GM19372 (cell line): ENCODE data around the gene BHLHE40.
A peak's percentile ranks its signal among the peaks of the same experiment; 100 is the strongest.
"Not testable (repeated sequence)": the region's sequence is repeated elsewhere in the genome, so short reads cannot be mapped to it uniquely, and the experiment has no call there.

Experiments
- ATAC-seq: cut with Tn5 transposase; IDR thresholded peaks from one replicate; pipeline ENCODE4 v1.9.1; 2021; ENCODE audit warnings: mild to moderate bottlenecking, low read depth, moderate library complexity; ENCODE audit not compliant: unreplicated experiment

BHLHE40 gene

DNA sequence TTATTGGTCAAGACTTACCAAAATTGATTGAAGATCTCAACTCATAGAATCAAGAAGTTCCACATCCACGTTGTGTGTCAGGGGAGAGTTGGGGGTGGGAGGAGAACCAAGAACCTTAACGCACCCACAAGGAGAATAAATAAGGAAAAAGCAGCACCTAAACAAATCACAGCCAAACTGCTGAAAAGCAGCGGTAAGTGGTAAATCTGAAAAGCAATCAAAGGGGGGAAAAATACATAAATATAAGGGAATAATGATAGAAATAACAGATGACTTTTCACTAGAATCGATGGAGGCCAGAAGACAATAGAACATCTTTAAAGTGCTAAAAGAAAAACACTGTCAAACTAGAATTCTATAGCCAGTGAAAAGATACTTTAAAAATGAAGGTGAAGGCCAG is 20.1 kb upstream of the BHLHE40 start:
- no peak for ATAC-seq

GRCh38 chr3:4961865-4962264 is 17.4 kb upstream of the BHLHE40 start:
- ATAC-seq, result not testable (repeated sequence)

DNA sequence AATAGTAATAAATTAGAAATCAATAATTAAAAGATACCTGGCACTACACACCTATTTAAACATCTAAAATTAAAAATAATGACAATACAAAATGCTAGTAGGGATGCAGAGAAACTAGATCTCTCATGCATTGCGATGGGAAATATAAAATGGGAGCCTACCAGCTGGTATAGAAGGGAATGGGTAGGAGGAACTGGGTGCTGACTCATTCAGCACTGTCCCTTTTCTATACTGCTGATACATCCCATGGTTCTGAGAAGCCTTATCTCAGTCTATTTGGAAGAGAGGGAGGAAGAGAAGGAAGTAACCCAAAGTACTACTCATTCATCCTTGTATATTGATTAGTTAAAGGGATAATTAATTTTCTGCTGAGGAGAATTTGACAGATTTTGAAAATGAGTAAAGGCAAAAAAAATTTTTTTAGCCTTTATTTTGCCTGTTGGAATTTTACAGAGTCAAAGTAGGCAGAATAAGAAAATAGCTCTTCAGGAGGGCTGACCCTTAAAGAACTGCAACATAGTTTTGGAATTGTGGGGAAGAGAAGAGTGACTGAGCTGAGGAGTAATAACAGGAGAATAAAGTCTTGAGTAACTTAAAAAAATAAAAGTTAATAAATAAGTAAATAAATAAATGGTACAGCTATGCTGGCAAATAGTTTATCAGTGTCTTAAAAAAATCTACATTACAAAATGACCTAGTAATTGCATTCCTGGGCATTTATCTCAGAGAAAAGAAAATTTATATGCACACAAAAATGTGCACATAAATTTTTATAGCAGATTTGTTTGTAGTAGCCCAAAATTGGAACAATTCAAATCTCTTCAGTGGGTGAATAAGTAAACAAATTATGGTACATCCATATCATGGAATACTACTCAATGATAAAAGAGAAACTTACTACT is 15.3 kb upstream of the BHLHE40 start:
- ATAC-seq, result no peak

DNA sequence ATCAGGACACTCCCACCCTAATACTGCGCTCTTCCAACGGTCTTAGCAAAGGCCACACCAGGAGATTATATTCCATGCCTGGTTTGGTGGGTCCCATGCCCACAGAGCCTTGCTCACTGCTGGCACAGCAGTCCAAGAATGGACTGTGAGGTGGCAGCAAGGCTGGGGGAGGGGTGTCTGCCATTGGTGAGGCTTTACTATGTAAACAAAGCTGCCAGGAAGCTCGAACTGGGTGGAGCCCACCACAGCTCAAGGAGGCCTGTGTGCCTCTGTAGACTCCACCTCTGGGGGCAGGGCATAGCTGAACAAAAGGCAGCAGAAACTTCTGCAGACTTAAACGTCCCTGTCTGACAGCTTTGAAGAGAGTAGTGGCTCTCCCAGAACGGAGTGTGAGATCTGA is 13.2 kb upstream of the BHLHE40 start:
- ATAC-seq, result not testable (repeated sequence)

GRCh38 chr3:4967683-4968082 is 11.6 kb upstream of the BHLHE40 start:
- not testable (repeated sequence) for ATAC-seq

- ATAC-seq, result not testable (repeated sequence)
Observed at GRCh38 chr3:4971437-4971836, 7.8 kb upstream of the BHLHE40 start.

DNA sequence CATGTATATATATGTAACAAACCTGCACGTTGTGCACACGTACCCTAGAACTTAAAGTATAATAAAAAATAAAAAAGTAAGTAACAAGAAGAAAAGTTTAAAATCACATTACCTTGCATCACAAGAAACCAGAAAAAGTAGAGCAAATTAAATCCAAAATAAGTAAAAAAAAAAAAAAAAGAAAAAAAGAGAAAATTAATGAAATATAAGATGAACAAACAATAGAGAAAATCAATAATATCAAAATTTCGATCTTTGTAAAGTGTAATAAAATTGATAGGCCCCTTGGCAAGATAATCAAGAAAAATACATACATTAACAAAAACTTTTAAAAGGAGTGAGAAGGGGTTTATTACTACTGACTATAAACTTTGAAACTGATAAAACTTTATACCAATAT is 7.4 kb upstream of the BHLHE40 start:
- no peak for ATAC-seq

DNA sequence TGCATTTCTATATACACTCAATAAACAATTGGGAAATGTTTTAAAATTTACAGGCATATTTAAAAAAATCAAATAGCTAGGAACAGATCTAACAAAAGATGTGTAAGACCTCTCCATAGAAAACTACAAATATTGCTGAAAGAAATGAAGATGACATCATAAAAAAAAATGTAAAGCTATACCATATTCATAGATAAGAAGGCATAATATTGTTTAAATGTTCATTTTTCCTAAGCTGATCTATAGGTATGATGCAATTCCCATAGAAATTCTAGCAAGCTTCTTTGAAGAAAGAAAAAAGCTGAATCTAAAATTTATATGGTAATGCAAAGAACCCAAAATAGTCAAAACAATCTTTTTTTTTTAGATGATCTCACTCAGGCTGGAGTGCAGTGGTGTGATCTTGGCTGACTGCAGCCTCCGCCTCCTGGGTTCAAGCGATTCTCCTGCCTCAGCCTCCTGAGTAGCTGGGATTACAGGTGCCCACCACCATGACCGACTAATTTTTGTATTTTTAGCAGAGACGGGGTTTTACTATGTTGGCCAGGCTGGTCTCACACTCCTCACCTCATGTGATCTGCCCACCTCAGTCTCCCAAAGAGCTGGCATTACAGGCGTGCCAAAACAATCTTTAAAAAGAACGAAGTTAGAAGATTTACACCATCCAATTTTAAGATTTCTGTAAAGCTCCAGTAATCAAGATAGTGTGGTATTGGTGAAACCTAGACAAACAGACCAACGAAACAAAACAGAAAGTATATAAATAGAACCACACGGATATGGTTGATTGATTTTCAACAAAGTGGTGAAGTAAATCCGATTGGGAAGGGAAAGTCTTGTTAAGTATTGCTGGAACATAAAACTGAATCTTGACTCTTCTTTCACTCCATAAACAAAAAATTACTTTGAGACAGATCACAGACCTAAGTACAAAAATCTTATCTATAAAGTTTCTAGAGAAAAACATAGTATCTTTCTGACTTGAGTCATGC is 6.3 kb upstream of the BHLHE40 start:
- ATAC-seq, result no peak

DNA sequence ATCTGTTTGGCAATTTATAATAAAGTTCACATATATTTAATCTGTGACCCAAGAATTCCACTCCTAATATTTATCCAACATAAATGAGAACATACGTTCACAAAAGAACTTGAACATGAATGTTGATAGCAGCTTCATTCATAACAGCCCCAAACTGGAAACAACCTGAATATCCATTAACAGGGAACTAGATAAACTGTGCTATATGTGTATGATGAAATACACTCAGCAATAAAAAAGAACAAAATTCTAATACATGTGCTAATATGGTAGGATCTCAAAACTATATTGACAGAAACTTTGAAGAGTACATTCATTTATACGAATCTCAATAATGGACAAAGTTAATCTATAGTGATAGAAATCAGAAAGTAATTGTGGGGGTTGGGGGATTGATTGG is 5.1 kb upstream of the BHLHE40 start:
- ATAC-seq, result no peak

DNA sequence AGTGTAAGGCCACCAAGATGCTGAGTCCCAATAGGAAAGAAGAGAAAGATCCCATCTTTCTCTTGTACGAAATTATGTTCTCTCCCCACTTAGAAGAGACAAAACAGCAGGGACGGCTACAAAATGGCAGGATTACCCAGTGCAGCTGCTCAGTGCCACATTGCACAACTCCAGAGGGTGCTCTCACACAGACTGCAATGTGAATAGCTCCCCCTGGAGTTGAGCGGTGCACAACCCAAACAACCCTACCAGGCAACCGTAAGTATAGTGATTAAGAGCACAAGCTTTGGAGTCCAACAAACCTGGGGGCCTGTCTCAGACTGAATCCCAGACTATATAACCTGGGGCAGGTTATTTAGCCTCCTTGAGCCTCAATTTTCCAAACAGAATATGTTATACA is 3.1 kb upstream of the BHLHE40 start:
- no peak for ATAC-seq

DNA sequence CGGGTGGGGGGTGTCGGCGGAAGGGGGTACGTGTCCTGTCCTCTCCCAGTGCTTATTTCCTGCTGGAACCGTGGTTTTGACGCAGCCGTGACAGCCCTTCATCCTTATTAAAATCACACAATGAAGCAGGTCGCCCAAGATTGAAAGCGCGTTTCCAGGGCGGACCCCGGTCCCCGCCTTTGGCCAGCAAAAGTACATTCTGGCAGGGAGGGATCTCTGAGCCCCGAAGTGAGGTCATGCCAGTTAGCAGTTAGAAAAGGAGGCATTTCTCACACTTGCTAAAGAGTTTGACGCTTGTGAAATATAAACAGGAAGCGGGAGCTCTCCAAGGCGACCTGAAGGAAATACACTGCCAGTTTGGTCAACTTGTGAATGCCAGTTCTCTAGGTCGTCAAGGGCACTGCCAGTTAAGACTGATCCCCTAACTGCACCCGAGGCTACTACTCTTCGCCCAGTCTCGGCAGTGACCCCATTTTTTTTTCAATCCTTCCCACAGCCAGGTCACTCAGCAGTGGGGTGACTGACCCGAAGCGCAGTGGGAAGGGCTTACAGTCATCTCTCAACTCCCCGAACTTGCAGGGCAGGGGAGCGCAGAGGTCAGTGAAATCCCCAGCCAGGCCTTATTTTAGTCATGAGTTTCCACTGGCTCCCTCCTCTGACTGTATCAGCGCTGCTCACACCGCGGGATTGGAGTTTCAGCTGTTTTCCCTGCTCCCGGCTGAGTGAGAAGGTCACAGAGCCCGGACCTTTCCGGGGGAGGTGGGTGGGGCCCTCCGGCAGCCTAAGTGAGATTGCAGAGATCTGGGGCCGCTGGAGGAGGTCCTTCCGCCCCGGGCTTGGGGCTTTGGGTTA is 2.0 kb upstream of the BHLHE40 start:
- ATAC-seq, result peak; percentile 26

DNA sequence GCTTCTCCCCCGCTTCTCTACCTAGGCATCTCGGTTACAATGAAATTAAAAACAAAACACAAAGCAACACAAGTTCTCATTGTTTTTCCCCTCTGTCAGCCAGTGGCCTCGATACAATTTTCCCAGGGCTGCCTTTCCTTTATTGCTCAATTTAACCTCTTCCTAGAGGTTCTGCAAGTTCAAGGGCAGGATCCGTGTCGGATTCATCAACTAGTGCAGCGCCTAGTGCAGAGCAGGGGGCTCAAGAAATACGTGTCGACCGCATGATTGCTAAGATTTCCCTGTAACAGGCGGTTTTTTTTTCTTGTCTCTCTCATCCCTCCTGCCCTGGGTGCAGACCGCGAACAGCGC is 1.4 kb upstream of the BHLHE40 start:
- no peak for ATAC-seq

DNA sequence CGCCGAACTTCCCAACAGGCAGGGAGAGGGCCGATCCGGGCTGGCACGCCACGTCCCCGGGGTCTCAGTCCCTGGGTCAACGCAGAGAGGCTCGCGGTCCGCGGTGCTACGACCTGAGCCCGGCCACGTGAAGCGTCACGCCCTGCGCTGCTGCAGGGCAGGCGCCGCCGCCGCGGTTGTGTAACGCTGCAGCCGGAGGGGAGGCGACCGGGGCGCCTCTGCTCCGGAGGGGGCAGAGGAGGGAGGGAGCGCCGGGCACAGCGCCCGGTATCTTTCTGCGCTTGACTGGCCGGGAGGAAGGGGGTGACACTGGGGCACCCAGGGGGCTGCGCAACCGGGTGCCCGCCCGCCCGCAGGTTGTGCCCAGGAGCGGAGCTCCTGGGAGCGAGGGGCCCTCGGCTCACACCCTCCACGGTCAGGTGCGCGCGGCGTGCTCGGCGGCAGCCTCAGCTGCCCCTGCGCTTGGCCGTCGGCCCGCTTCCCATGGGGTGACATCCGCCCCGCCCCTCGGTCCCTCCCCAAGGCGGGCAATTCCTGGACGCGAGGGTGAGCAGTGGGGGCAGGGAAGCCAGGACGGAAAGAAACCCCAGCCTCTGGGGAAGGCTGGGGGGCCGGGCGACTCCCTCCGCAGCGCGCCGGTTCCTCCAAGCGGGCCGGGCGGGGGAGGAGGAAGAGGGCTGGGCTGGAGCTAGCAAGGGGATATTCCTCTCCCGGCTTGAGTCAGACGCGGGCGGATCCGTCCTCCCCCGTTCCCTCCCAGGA is 852 bp upstream of the BHLHE40 start:
- peak; percentile 38 for ATAC-seq

GRCh38 chr3:4978966-4979427 is 240 bp upstream of the BHLHE40 start:
- peak; percentile 42 for ATAC-seq

- no peak for ATAC-seq
Observed at GRCh38 chr3:4980229-4981203, 1.3 kb downstream of the BHLHE40 start.

DNA sequence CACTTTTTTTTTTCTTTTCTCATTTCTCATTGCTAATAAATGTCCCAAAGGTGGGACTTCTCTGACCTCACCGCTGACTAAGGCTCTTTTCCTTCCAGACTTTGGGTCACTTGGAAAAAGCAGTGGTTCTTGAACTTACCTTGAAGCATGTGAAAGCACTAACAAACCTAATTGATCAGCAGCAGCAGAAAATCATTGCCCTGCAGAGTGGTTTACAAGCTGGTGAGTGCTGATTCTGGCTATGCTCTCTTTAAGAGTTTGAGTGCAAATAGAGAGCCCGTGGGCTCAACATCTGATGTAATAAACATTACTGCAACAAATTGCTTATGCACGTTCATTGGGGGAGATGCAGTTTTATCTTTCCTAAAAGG is 2.0 kb downstream of the BHLHE40 start:
- ATAC-seq, result no peak

- no peak for ATAC-seq
Observed at GRCh38 chr3:4981665-4982494, 2.6 kb downstream of the BHLHE40 start.
